K562 (cell line): ENCODE data around the gene RNASE8. TPM values are rescaled to one million over a fixed set of nuclear protein-coding genes. Genes with fewer than 3 reads are reported as not detected.

Experiments
- ATAC-seq: fragments of 200-7000 bp; cut with Tn5 transposase; 3 replicates; pipeline ENCODE4 v1.9.1; 2020; ENCODE audit warnings: moderate library complexity
- BruUV-seq: library from RNA; stranded (reverse); fragments of 400-500 nt; replicated peaks from 2 replicates; lab custom pipeline; 2021; lab: Mats Ljungman, UMichigan
- CTCF ChIA-PET: fragments of 300-600 bp; formaldehyde crosslinking; extraction: SDS; loops from one replicate; lab custom pipeline; 2021; ENCODE audit warnings: low intra/inter-chr PET ratio; lab: Yijun Ruan, JAX
- POLR2A ChIA-PET: fragments of 300-600, 350-650 bp; sonication (Branson Sonifier 250); formaldehyde crosslinking; extraction: SDS; loops from one replicate; lab custom pipeline; 2021; ENCODE audit warnings: antibody characterized with exemption, inconsistent platforms; lab: Yijun Ruan, JAX
- DNase-seq, 4 experiments: peaks; one replicate each; pipeline versions ENCODE4 v3.0.0 to v3.0.0-alpha.2; 2011 to 2018; ENCODE audit warnings: low spot score in 3 of 4, mixed read lengths in 3 of 4; ENCODE audit errors: extremely low read depth in 1 of 4
- FAIRE-seq: peaks from 2 replicates; lab custom pipeline; 2011; peaks lifted over from hg19 to GRCh38; lab: Jason Lieb, UNC
- H2AFZ ChIP-seq: 2 replicates; pipeline ENCODE4 v1.6.0; 2011; ENCODE audit warnings: low read depth, low read length, control low read depth, inconsistent platforms
- H3K27ac ChIP-seq: fragments of 200-600 bp; 3 replicates; pipeline ENCODE4 v1.8.0; 2011; ENCODE audit warnings: low read depth, mild to moderate bottlenecking, control low read depth, inconsistent platforms, low read length, moderate library complexity, mixed read lengths; ENCODE audit errors: extremely low read depth
- H3K27me3 ChIP-seq, 2 experiments: fragments of 300-600 bp in 1 of 2; 2 replicates in 1 of 2; 3 replicates in 1 of 2; pipeline versions ENCODE4 v1.6.0 to v1.8.0; 2011; ENCODE audit warnings: inconsistent platforms in 2 of 2, low read length in 2 of 2, mild to moderate bottlenecking in 1 of 2, mixed read lengths in 1 of 2, moderate library complexity in 1 of 2; ENCODE audit not compliant: control insufficient read depth in 2 of 2, insufficient read depth in 2 of 2
- H3K36me3 ChIP-seq: fragments of 300-600 bp; 3 replicates; pipeline ENCODE4 v1.8.0; 2011; ENCODE audit warnings: mild to moderate bottlenecking, low read length, inconsistent platforms; ENCODE audit not compliant: control insufficient read depth, insufficient read depth
- H3K4me1 ChIP-seq, 2 experiments: fragments of 200-600 bp in 1 of 2; replicated peaks in 1 of 2; 2 replicates in 1 of 2; 3 replicates in 1 of 2; pipeline versions ENCODE4 v1.5.1 to v1.8.0; 2011; ENCODE audit warnings: inconsistent platforms in 2 of 2, low read length in 2 of 2, mild to moderate bottlenecking in 1 of 2, mixed read lengths in 1 of 2, moderate library complexity in 1 of 2; ENCODE audit not compliant: control insufficient read depth in 2 of 2, insufficient read depth in 2 of 2
- H3K4me2 ChIP-seq: 2 replicates; pipeline ENCODE4 v1.6.1; 2011; ENCODE audit warnings: low read length, control low read depth, inconsistent platforms, mixed read lengths; ENCODE audit not compliant: insufficient read depth
- H3K4me3 ChIP-seq: fragments of 200-600 bp; sonication (generic), shearing (Covaris generic); 2 replicates; pipeline ENCODE4 v1.5.1; 2016; ENCODE audit warnings: control low read depth, inconsistent platforms
- H3K79me2 ChIP-seq: fragments of 200-600 bp; 3 replicates; pipeline ENCODE4 v1.8.0; 2011; ENCODE audit warnings: low read length, inconsistent platforms; ENCODE audit not compliant: control insufficient read depth, insufficient read depth
- H3K9ac ChIP-seq, 2 experiments: 2 replicates each; pipeline versions ENCODE4 v1.6.0 to v1.6.1; 2011; ENCODE audit warnings: low read depth in 2 of 2, low read length in 2 of 2, control low read depth in 1 of 2, inconsistent platforms in 1 of 2, mild to moderate bottlenecking in 1 of 2, mixed read lengths in 1 of 2; ENCODE audit not compliant: insufficient read depth in 1 of 2
- H3K9me1 ChIP-seq: one replicate; pipeline ENCODE4 v1.6.0; 2011; ENCODE audit warnings: inconsistent platforms, mild to moderate bottlenecking, low read length, moderate library complexity; ENCODE audit not compliant: control insufficient read depth, insufficient read depth
- H3K9me3 ChIP-seq: replicated peaks from 2 replicates; pipeline ENCODE4 v1.5.1; 2011; ENCODE audit warnings: low read depth, low read length, inconsistent platforms; ENCODE audit not compliant: control insufficient read depth, insufficient read depth
- H4K20me1 ChIP-seq: replicated peaks from 2 replicates; pipeline ENCODE4 v1.6.1; 2011; ENCODE audit warnings: low read length, inconsistent platforms, mixed read lengths; ENCODE audit not compliant: control insufficient read depth, insufficient read depth
- ATF2 ChIP-seq: sonication (generic); formaldehyde crosslinking; IDR thresholded peaks from 2 replicates; pipeline ENCODE4 v1.8.1; 2022; ENCODE audit warnings: missing genetic modification reagents
- DACH1 ChIP-seq: fragments of 450-650 bp; IDR thresholded peaks from 2 replicates; pipeline ENCODE4 v1.6.1; 2018; ENCODE audit not compliant: partially characterized antibody
- GATAD2A ChIP-seq: fragments of 450-650 bp; IDR thresholded peaks from 2 replicates; pipeline ENCODE4 v1.6.1; 2017
- GMEB1 ChIP-seq: fragments of 250-450 bp; sonication (Bioruptor Pico); IDR thresholded peaks from 2 replicates; pipeline ENCODE4 v1.4.0; 2020; ENCODE audit warnings: mild to moderate bottlenecking
- KLF10 ChIP-seq: fragments of 250-450 bp; sonication (Bioruptor Pico); IDR thresholded peaks from 2 replicates; pipeline ENCODE4 v1.6.1; 2021; ENCODE audit warnings: matching md5 sums
- LARP7 ChIP-seq: fragments of 450-650 bp; IDR thresholded peaks from 2 replicates; pipeline ENCODE4 v1.6.1; 2016
- NUFIP1 ChIP-seq: fragments of 450-650 bp; IDR thresholded peaks from 2 replicates; pipeline ENCODE4 v1.6.1; 2018; ENCODE audit not compliant: partially characterized antibody
- RUNX1 ChIP-seq: sonication (generic); IDR thresholded peaks from 2 replicates; pipeline ENCODE4 v1.6.1; 2016; ENCODE audit warnings: antibody characterized with exemption, low read depth
- TFE3 ChIP-seq: fragments of 450-650 bp; formaldehyde crosslinking; IDR thresholded peaks from 2 replicates; pipeline ENCODE4 v1.4.0; 2020; ENCODE audit warnings: mild to moderate bottlenecking, mixed read lengths
- ZBTB7A ChIP-seq: IDR thresholded peaks from 2 replicates; pipeline ENCODE4 v1.6.1; 2011; ENCODE audit warnings: low read depth, mild to moderate bottlenecking, low read length, moderate library complexity, borderline replicate concordance; ENCODE audit not compliant: control insufficient read depth
- ZNF263 ChIP-seq: sonication (generic); formaldehyde crosslinking; IDR thresholded peaks from 2 replicates; pipeline ENCODE4 v1.8.0; 2022; ENCODE audit warnings: mild to moderate bottlenecking, missing genetic modification reagents, borderline replicate concordance
- ZNF592 ChIP-seq: fragments of 450-650 bp; IDR thresholded peaks from 2 replicates; pipeline ENCODE4 v1.6.1; 2017; ENCODE audit warnings: antibody characterized with exemption, mild to moderate bottlenecking
- ZNF766 ChIP-seq: fragments of 200-800 bp; sonication (Bioruptor generic); conservative IDR thresholded peaks from 2 replicates; pipeline ENCODE4 v1.6.1; 2016; ENCODE audit warnings: missing genetic modification characterization, missing compliant biosample characterization
- WGBS: fragments of 100-300 bp; shearing (Covaris generic); methylation state at CpG from one replicate; pipeline ENCODE4 v1.1.6; 2016; ENCODE audit warnings: low coverage, mixed read lengths; ENCODE audit not compliant: insufficient coverage; ENCODE audit errors: missing lambda C conversion rate; 5-methylcytosine and 5-hydroxymethylcytosine counted together
- in situ Hi-C: fragments of 300-500 bp; cut with MboI; formaldehyde crosslinking; loops from 4 replicates; pipeline ENCODE4 v1.15.0; 2018; ENCODE audit warnings: inconsistent platforms, mixed read lengths
- intact Hi-C: fragments of 100-400 bp; cut with micrococcal nuclease; formaldehyde crosslinking; loops from 2 replicates; pipeline ENCODE4 v1.14.2; 2022
- polyA plus RNA-seq, 8 experiments: library from polyadenylated mRNA; depleted of rRNA in 4 of 8; stranded (reverse) in 5 of 8; unstranded in 3 of 8; fragments of >200 nt; fragmentation: Nextera tagmentation in 2 of 8; fragmentation: Illumina TruSeq in 1 of 8; extraction: Ambion mirVana in 2 of 8; extraction: Trizol in 1 of 8; gene quantifications; 2 replicates each; pipeline versions ENCODE4 v1.2.1 to v1.2.3, GENCODE V29; 2011 to 2014; ENCODE audit warnings: inconsistent platforms in 1 of 8, missing spikeins in 1 of 8
- total RNA-seq, 7 experiments: library from RNA; depleted of rRNA in 6 of 7; stranded (reverse); fragments of >200 nt in 6 of 7; fragmentation: Illumina TruSeq in 2 of 7; extraction: Trizol in 2 of 7; gene quantifications; 2 replicates each; pipeline versions ENCODE4 v1.2.1 to v1.2.3, GENCODE V29; 2011 to 2021; ENCODE audit warnings: low replicate concordance in 1 of 7

Gene RNASE8
- total and polyA plus RNA-seq, 9 of the 15 experiments (the other 6 are each of a cell fraction or from before 2014, with no cell fraction given), result not detected

- TF ChIP-seq ZBTB7A, result no peak
- no peak for TF ChIP-seq NUFIP1
- TF ChIP-seq ZNF766 (CRISPR knock-in tag), result no peak
- no peak for TF ChIP-seq GMEB1 (CRISPR knock-in tag)
- no peak for TF ChIP-seq LARP7
- no peak for TF ChIP-seq RUNX1
- TF ChIP-seq TFE3 (CRISPR knock-in tag), result no peak
Observed at GRCh38 chr14:21033133-21033698, 24.4 kb upstream of the RNASE8 start (continued).

GRCh38 chr14:21034707-21035106, 22.9 kb upstream of the RNASE8 start, which contains the start of gene RNASE13:
RNASE13 (minus strand) TSS chr14:21034807; CDS start chr14:21034288, 519 bp downstream.
- intact Hi-C loops, result loop anchor here (5.0 kb wide), 1 partner anchor 337 kb away; no protein-coding TSS in a partner anchor
- FAIRE-seq (no peak), ATAC-seq (no peak), DNase-seq (no peak)
- Histone ChIP-seq H3K9ac (no peak within 1 kb of the TSS), H4K20me1 (no peaks in the 10 kb centered on the region), H3K9me1 (no peaks in the 10 kb centered on the region), H3K79me2 (no peaks in the 10 kb centered on the region), H3K27ac (no peak within 1 kb of the TSS), H2AFZ (no peak within 1 kb of the TSS), H3K27me3 (no peaks in the 10 kb centered on the region), H3K36me3 (no peaks in the 10 kb centered on the region), H3K9me3 (no peaks in the 10 kb centered on the region), H3K4me3 (no peak within 1 kb of the TSS), H3K4me1 (peaks cover 0 to 14% of the 10 kb centered on the region in 2 experiments; a peak in 3 of 5 replicates), H3K4me2 (no peak within 1 kb of the TSS)
- no TSS peak for BruUV-seq
- POLR2A ChIA-PET, result interaction anchor here (0.8 kb wide), 1 partner anchor 24 kb away, joined by 3 read pairs; no protein-coding TSS in a partner anchor
- in situ Hi-C loops, result no loop called here
- WGBS, result 12% methylated on average over 4 of the region's 5 CpGs
- TF ChIP-seq ATF2 (CRISPR knock-in tag) (no peak), GATAD2A (no peak), KLF10 (CRISPR knock-in tag) (no peak), ZNF592 (no peak), DACH1 (no peak), ZNF263 (CRISPR knock-in tag) (no peak)
- CTCF ChIA-PET, result no interaction called here
